ENCODE results near the gene GEMIN8. TPM values are rescaled to one million over a fixed set of nuclear protein-coding genes. Genes with fewer than 3 reads are reported as not detected.

GEMIN8 gene
- total and polyA plus RNA-seq, 7 experiments from 2014 or later: 9.7 to 35.8 (median 12.7) TPM

GRCh38 chrX:14032406-14032805 lies 2.7 kb upstream of the GEMIN8 start:
- Mint-ChIP-seq H3K4me3 (peak overlapping the region in 1 of 10 donors; percentile 4), H3K9me3 (peaks cover 0 to 2% (median 0%) of the 10 kb centered on the region in 11 donors), H3K27ac (peak overlapping the region; percentile 21 to 100 (median 79)), H3K27me3 (peaks cover 0 to 16% (median 0%) of the 10 kb centered on the region in 5 donors), H3K4me1 (peaks cover 5 to 37% (median 29%) of the 10 kb centered on the region in 7 donors), H3K36me3 (no peaks in the 10 kb centered on the region)
- H3K27ac ChIP-seq (ENCODE audit: low read depth, low read length): no peak overlapping the region
- no peak overlapping the region for H3K4me3 ChIP-seq (ENCODE audit: low read length)
- H3K36me3 ChIP-seq (ENCODE audit: control insufficient read depth in 2 of 3, insufficient read depth in 3 of 3, low read length in 3 of 3): peaks cover 0 to 3% (median 0%) of the 10 kb centered on the region in 3 experiments
- POLR2A ChIA-PET: interaction anchor here (1.4 to 1.5 kb wide), 2 partner anchors 298 to 525 kb away, joined by 3 to 7 read pairs; partner anchors contain the start of genes OFD1 and TRAPPC2
- CTCF ChIA-PET: interaction anchor here (0.7 to 2.8 kb wide), 8 partner anchors 270 to 525 kb away, joined by 3 to 25 read pairs (median 4); no protein-coding TSS in a partner anchor
- ATAC-seq (no peak), DNase-seq (peak; percentile 9 to 75 (median 53))
- H3K27me3 ChIP-seq (ENCODE audit: control insufficient read depth in 2 of 2, insufficient read depth in 2 of 2, low read length in 2 of 2): no peaks in the 10 kb centered on the region
- H3K4me1 ChIP-seq (ENCODE audit: control insufficient read depth in 2 of 2, insufficient read depth in 2 of 2, low read length in 2 of 2): peaks cover 19 to 20% of the 10 kb centered on the region in 2 donors
- no peaks in the 10 kb centered on the region for H3K9me3 ChIP-seq (ENCODE audit: control insufficient read depth in 2 of 3, low read length in 3 of 3)
- intact Hi-C loops (cut with micrococcal nuclease): loop anchor here (1.0 to 10.0 kb wide), 11 partner anchors 135 to 1462 kb away; partner anchors contain the start of genes FANCB (in 1 of the 2), MOSPD2 (in 1 of the 2) and PIR (in 1 of the 2)

- intact Hi-C loops (cut with micrococcal nuclease): loop anchor here (1.0 to 10.0 kb wide), 9 partner anchors 133 to 1465 kb away; partner anchors contain the start of genes PIGA (in 2 of the 2), FANCB (in 1 of the 2), MOSPD2 (in 1 of the 2) and PIR (in 1 of the 2)
- ChIA-PET POLR2A (interaction anchor here (0.6 to 2.7 kb wide), 9 partner anchors 9 to 1079 kb away, joined by 3 to 27 read pairs (median 3); partner anchors contain the start of genes OFD1, RAB9A, TCEANC and TRAPPC2), CTCF (interaction anchor here (0.8 to 1.6 kb wide), 3 partner anchors 296 to 1079 kb away, joined by 3 to 7 read pairs (median 3); partner anchors contain the start of genes OFD1 and TRAPPC2)
- Histone ChIP-seq H3K27me3 (ENCODE audit: control insufficient read depth in 2 of 2, insufficient read depth in 2 of 2, low read length in 2 of 2) (no peaks in the 10 kb centered on the region), H3K9me3 (ENCODE audit: control insufficient read depth in 2 of 3, low read length in 3 of 3) (no peaks in the 10 kb centered on the region), H3K4me1 (ENCODE audit: control insufficient read depth in 2 of 2, insufficient read depth in 2 of 2, low read length in 2 of 2) (peaks cover 19 to 26% of the 10 kb centered on the region in 2 donors), H3K36me3 (ENCODE audit: control insufficient read depth in 2 of 3, insufficient read depth in 3 of 3, low read length in 3 of 3) (peaks cover 0 to 3% (median 0%) of the 10 kb centered on the region in 3 experiments), H3K4me3 (ENCODE audit: low read length) (peak overlapping the region; percentile 60), H3K27ac (ENCODE audit: low read depth, low read length) (peak overlapping the region; percentile 90)
- Mint-ChIP-seq H3K36me3 (peaks cover 0 to 7% (median 0%) of the 10 kb centered on the region in 5 donors), H3K4me1 (peaks cover 9 to 51% (median 41%) of the 10 kb centered on the region in 7 donors), H3K27ac (peak overlapping the region; percentile 91 to 100 (median 96)), H3K9me3 (peaks cover 0 to 2% (median 0%) of the 10 kb centered on the region in 11 donors), H3K4me3 (peak overlapping the region; percentile 80 to 100 (median 94)), H3K27me3 (peaks cover 0 to 4% (median 0%) of the 10 kb centered on the region in 5 donors)
- DNase-seq (peak in 1 of 9 donors; percentile 25), ATAC-seq (no peak)
Observed at GRCh38 chrX:14030174-14030530, 460 bp upstream of the GEMIN8 start.

- Mint-ChIP-seq H3K27ac (peak overlapping the region; percentile 91 to 100 (median 96)), H3K36me3 (peaks cover 0 to 7% (median 0%) of the 10 kb centered on the region in 5 donors), H3K27me3 (no peaks in the 10 kb centered on the region), H3K4me3 (peak overlapping the region; percentile 80 to 100 (median 94)), H3K9me3 (peaks cover 0 to 2% (median 0%) of the 10 kb centered on the region in 11 donors), H3K4me1 (peaks cover 9 to 51% (median 41%) of the 10 kb centered on the region in 7 donors)
- Histone ChIP-seq H3K4me1 (ENCODE audit: control insufficient read depth in 2 of 2, insufficient read depth in 2 of 2, low read length in 2 of 2) (peaks cover 19 to 26% of the 10 kb centered on the region in 2 donors), H3K27me3 (ENCODE audit: control insufficient read depth in 2 of 2, insufficient read depth in 2 of 2, low read length in 2 of 2) (no peaks in the 10 kb centered on the region), H3K9me3 (ENCODE audit: control insufficient read depth in 2 of 3, low read length in 3 of 3) (no peaks in the 10 kb centered on the region), H3K36me3 (ENCODE audit: control insufficient read depth in 2 of 3, insufficient read depth in 3 of 3, low read length in 3 of 3) (peaks cover 0 to 3% (median 0%) of the 10 kb centered on the region in 3 experiments), H3K4me3 (ENCODE audit: low read length) (peak overlapping the region; percentile 60), H3K27ac (ENCODE audit: low read depth, low read length) (peak overlapping the region; percentile 90)
- ChIA-PET CTCF (interaction anchor here (0.6 to 1.6 kb wide), 2 partner anchors 335 to 522 kb away, joined by 4 to 7 read pairs; no protein-coding TSS in a partner anchor), POLR2A (interaction anchor here (1.0 to 2.7 kb wide), 7 partner anchors 10 to 1078 kb away, joined by 3 to 27 read pairs (median 5); partner anchors contain the start of genes OFD1, RAB9A, TCEANC and TRAPPC2)
- ATAC-seq: no peak
- no peak for DNase-seq
- intact Hi-C loops (cut with micrococcal nuclease): loop anchor here (1.0 to 10.0 kb wide), 9 partner anchors 294 to 1648 kb away; partner anchors contain the start of genes OFD1 (in 2 of the 2), TRAPPC2 (in 2 of the 2), FANCB (in 1 of the 2) and MOSPD2 (in 1 of the 2)
Observed at GRCh38 chrX:14029039-14029424, 660 bp downstream of the GEMIN8 start.

- POLR2A ChIA-PET: interaction anchor here (1.0 to 2.7 kb wide), 4 partner anchors 10 to 377 kb away, joined by 3 to 27 read pairs (median 6); partner anchors contain the start of genes OFD1, TCEANC and TRAPPC2
- no peaks in the 10 kb centered on the region for H3K27me3 Mint-ChIP-seq
- peak overlapping the region; percentile 3 to 100 (median 94) for H3K4me3 Mint-ChIP-seq
Observed at GRCh38 chrX:14028473-14028872, 1.2 kb downstream of the GEMIN8 start.

GRCh38 chrX:14027511-14028019 lies 2.1 kb downstream of the GEMIN8 start:
- Mint-ChIP-seq H3K4me1 (peaks cover 9 to 47% (median 35%) of the 10 kb centered on the region in 7 donors), H3K4me3 (peak overlapping the region in 6 of 10 donors; percentile 3 to 59 (median 34)), H3K27ac (peak overlapping the region in 4 of 9 donors; percentile 49 to 78 (median 67)), H3K36me3 (peaks cover 0 to 7% (median 0%) of the 10 kb centered on the region in 5 donors), H3K9me3 (peaks cover 0 to 2% (median 0%) of the 10 kb centered on the region in 11 donors), H3K27me3 (no peaks in the 10 kb centered on the region)
- intact Hi-C loops (cut with micrococcal nuclease): loop anchor here (2.0 to 10.0 kb wide), 6 partner anchors 293 to 1650 kb away; partner anchors contain the start of genes FANCB (in 1 of the 2), MOSPD2 (in 1 of the 2), OFD1 (in 1 of the 2) and PRPS2 (in 1 of the 2)
- ATAC-seq (no peak), DNase-seq (no peak)
- Histone ChIP-seq H3K27ac (ENCODE audit: low read depth, low read length) (no peak overlapping the region), H3K4me1 (ENCODE audit: control insufficient read depth in 2 of 2, insufficient read depth in 2 of 2, low read length in 2 of 2) (peaks cover 16 to 26% of the 10 kb centered on the region in 2 donors), H3K4me3 (ENCODE audit: low read length) (no peak overlapping the region), H3K9me3 (ENCODE audit: control insufficient read depth in 2 of 3, low read length in 3 of 3) (no peaks in the 10 kb centered on the region), H3K36me3 (ENCODE audit: control insufficient read depth in 2 of 3, insufficient read depth in 3 of 3, low read length in 3 of 3) (peaks cover 0 to 3% (median 0%) of the 10 kb centered on the region in 3 experiments), H3K27me3 (ENCODE audit: control insufficient read depth in 2 of 2, insufficient read depth in 2 of 2, low read length in 2 of 2) (no peaks in the 10 kb centered on the region)
- ChIA-PET POLR2A (interaction anchor here (2.7 kb wide), 1 partner anchor 292 kb away, joined by 27 read pairs; the partner anchor contains the start of genes OFD1 and TRAPPC2), CTCF (no interaction called here)

More at GRCh38 chrX:14028473-14028872, 1.2 kb downstream of the GEMIN8 start:
- H3K9me3 ChIP-seq (ENCODE audit: control insufficient read depth in 2 of 3, low read length in 3 of 3): no peaks in the 10 kb centered on the region
- H3K27ac Mint-ChIP-seq: peak overlapping the region; percentile 37 to 100 (median 96)
- peaks cover 0 to 2% (median 0%) of the 10 kb centered on the region in 11 donors for H3K9me3 Mint-ChIP-seq
- peaks cover 0 to 7% (median 0%) of the 10 kb centered on the region in 5 donors for H3K36me3 Mint-ChIP-seq
- DNase-seq (no peak), ATAC-seq (no peak)
- H3K36me3 ChIP-seq (ENCODE audit: control insufficient read depth in 2 of 3, insufficient read depth in 3 of 3, low read length in 3 of 3): peaks cover 0 to 3% (median 0%) of the 10 kb centered on the region in 3 experiments
- H3K4me3 ChIP-seq (ENCODE audit: low read length): peak overlapping the region; percentile 60
- CTCF ChIA-PET: no interaction called here
- H3K27ac ChIP-seq (ENCODE audit: low read depth, low read length): peak overlapping the region; percentile 90
- peaks cover 9 to 51% (median 37%) of the 10 kb centered on the region in 7 donors for H3K4me1 Mint-ChIP-seq
- peaks cover 19 to 26% of the 10 kb centered on the region in 2 donors for H3K4me1 ChIP-seq (ENCODE audit: control insufficient read depth in 2 of 2, insufficient read depth in 2 of 2, low read length in 2 of 2)
- H3K27me3 ChIP-seq (ENCODE audit: control insufficient read depth in 2 of 2, insufficient read depth in 2 of 2, low read length in 2 of 2): no peaks in the 10 kb centered on the region
- intact Hi-C loops (cut with micrococcal nuclease): loop anchor here (2.0 to 10.0 kb wide), 6 partner anchors 294 to 1649 kb away; partner anchors contain the start of genes FANCB (in 1 of the 2), MOSPD2 (in 1 of the 2), OFD1 (in 1 of the 2) and PRPS2 (in 1 of the 2)

GRCh38 chrX:14027036-14027435 lies 2.7 kb downstream of the GEMIN8 start:
- Mint-ChIP-seq H3K4me1 (peaks cover 9 to 42% (median 33%) of the 10 kb centered on the region in 7 donors), H3K9me3 (peaks cover 0 to 2% (median 0%) of the 10 kb centered on the region in 11 donors), H3K4me3 (peak overlapping the region in 9 of 10 donors; percentile 13 to 59 (median 47)), H3K36me3 (peaks cover 0 to 11% (median 0%) of the 10 kb centered on the region in 5 donors), H3K27me3 (no peaks in the 10 kb centered on the region), H3K27ac (peak overlapping the region; percentile 32 to 78 (median 61))
- intact Hi-C loops (cut with micrococcal nuclease): loop anchor here (5.0 to 10.0 kb wide), 3 partner anchors 1235 to 1650 kb away; partner anchors contain the start of gene PRPS2 (in 1 of the 2)
- Histone ChIP-seq H3K27ac (ENCODE audit: low read depth, low read length) (no peak overlapping the region), H3K4me3 (ENCODE audit: low read length) (no peak overlapping the region), H3K27me3 (ENCODE audit: control insufficient read depth in 2 of 2, insufficient read depth in 2 of 2, low read length in 2 of 2) (no peaks in the 10 kb centered on the region), H3K4me1 (ENCODE audit: control insufficient read depth in 2 of 2, insufficient read depth in 2 of 2, low read length in 2 of 2) (peaks cover 12 to 23% of the 10 kb centered on the region in 2 donors), H3K36me3 (ENCODE audit: control insufficient read depth in 2 of 3, insufficient read depth in 3 of 3, low read length in 3 of 3) (peaks cover 0 to 3% (median 0%) of the 10 kb centered on the region in 3 experiments), H3K9me3 (ENCODE audit: control insufficient read depth in 2 of 3, low read length in 3 of 3) (no peaks in the 10 kb centered on the region)
- peak in 6 of 9 donors; percentile 15 to 48 (median 35) for DNase-seq
- ChIA-PET CTCF (no interaction called here), POLR2A (no interaction called here)
- no peak for ATAC-seq
